Measurements from ENCODE around the gene ADAMTS17. TPM values are rescaled to one million over a fixed set of nuclear protein-coding genes. Genes with fewer than 3 reads are reported as not detected.

Gene ADAMTS17
- total RNA-seq, 1 donor from 2014 or later = 3.4 TPM

GRCh38 chr15:100285641-100286295, 56.0 kb downstream of the ADAMTS17 start:
- Mint-ChIP-seq H3K9me3 (ENCODE audit: low read depth) (peaks cover 7% of the 10 kb centered on the region), H3K27ac (ENCODE audit: unreplicated experiment) (no peak overlapping the region), H3K4me1 (ENCODE audit: low read depth) (peaks cover 10% of the 10 kb centered on the region), H3K4me3 (ENCODE audit: unreplicated experiment) (no peak overlapping the region), H3K27me3 (ENCODE audit: low read depth) (peaks cover 9% of the 10 kb centered on the region), H3K36me3 (ENCODE audit: low read depth) (peaks cover 3% of the 10 kb centered on the region)
- DNase-seq (ENCODE audit: low spot score) = no peak
- TF ChIP-seq, protein P1, sequence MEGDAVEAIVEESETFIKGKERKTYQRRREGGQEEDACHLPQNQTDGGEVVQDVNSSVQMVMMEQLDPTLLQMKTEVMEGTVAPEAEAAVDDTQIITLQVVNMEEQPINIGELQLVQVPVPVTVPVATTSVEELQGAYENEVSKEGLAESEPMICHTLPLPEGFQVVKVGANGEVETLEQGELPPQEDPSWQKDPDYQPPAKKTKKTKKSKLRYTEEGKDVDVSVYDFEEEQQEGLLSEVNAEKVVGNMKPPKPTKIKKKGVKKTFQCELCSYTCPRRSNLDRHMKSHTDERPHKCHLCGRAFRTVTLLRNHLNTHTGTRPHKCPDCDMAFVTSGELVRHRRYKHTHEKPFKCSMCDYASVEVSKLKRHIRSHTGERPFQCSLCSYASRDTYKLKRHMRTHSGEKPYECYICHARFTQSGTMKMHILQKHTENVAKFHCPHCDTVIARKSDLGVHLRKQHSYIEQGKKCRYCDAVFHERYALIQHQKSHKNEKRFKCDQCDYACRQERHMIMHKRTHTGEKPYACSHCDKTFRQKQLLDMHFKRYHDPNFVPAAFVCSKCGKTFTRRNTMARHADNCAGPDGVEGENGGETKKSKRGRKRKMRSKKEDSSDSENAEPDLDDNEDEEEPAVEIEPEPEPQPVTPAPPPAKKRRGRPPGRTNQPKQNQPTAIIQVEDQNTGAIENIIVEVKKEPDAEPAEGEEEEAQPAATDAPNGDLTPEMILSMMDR (IDR thresholded peaks at IDR 0.05) = no peak

DNA sequence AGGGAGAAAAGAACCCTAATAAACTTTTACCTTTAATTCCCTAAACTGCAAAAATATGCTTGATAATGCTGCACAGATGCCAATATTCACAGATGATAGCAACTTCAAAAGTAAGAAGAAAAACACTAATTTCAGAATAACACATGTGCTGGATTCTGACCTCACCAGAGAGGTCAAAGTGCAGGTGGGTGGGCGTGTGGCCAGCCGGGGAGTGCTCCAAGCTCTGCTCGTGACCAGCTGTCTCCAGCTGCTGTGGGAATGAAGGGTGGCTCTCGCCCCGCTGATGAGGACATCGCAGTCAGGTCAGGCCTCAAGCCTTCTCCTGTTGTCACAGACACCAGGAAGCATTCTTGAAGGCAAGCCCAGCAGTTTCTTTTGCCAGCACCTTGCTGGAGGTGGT, 57.1 kb downstream of the ADAMTS17 start:
- peaks cover 5% of the 10 kb centered on the region for H3K36me3 Mint-ChIP-seq (ENCODE audit: low read depth)
- DNase-seq (ENCODE audit: low spot score) = no peak
- H3K4me3 Mint-ChIP-seq (ENCODE audit: unreplicated experiment) = no peak overlapping the region
- peaks cover 9% of the 10 kb centered on the region for H3K27me3 Mint-ChIP-seq (ENCODE audit: low read depth)
- peaks cover 7% of the 10 kb centered on the region for H3K9me3 Mint-ChIP-seq (ENCODE audit: low read depth)
- H3K4me1 Mint-ChIP-seq (ENCODE audit: low read depth) = peaks cover 10% of the 10 kb centered on the region
- H3K27ac Mint-ChIP-seq (ENCODE audit: unreplicated experiment) = no peak overlapping the region
- TF ChIP-seq, protein P1 (IDR thresholded peaks at IDR 0.05) = no peak

GRCh38 chr15:100284191-100284590, 57.6 kb downstream of the ADAMTS17 start:
- Mint-ChIP-seq H3K27ac (ENCODE audit: unreplicated experiment) (no peak overlapping the region), H3K9me3 (ENCODE audit: low read depth) (peaks cover 7% of the 10 kb centered on the region), H3K4me3 (ENCODE audit: unreplicated experiment) (no peak overlapping the region), H3K27me3 (ENCODE audit: low read depth) (peaks cover 7% of the 10 kb centered on the region), H3K4me1 (ENCODE audit: low read depth) (peaks cover 10% of the 10 kb centered on the region), H3K36me3 (ENCODE audit: low read depth) (peaks cover 3% of the 10 kb centered on the region)
- TF ChIP-seq, protein P1 (IDR thresholded peaks at IDR 0.05) = no peak
- no peak for DNase-seq (ENCODE audit: low spot score)

DNA sequence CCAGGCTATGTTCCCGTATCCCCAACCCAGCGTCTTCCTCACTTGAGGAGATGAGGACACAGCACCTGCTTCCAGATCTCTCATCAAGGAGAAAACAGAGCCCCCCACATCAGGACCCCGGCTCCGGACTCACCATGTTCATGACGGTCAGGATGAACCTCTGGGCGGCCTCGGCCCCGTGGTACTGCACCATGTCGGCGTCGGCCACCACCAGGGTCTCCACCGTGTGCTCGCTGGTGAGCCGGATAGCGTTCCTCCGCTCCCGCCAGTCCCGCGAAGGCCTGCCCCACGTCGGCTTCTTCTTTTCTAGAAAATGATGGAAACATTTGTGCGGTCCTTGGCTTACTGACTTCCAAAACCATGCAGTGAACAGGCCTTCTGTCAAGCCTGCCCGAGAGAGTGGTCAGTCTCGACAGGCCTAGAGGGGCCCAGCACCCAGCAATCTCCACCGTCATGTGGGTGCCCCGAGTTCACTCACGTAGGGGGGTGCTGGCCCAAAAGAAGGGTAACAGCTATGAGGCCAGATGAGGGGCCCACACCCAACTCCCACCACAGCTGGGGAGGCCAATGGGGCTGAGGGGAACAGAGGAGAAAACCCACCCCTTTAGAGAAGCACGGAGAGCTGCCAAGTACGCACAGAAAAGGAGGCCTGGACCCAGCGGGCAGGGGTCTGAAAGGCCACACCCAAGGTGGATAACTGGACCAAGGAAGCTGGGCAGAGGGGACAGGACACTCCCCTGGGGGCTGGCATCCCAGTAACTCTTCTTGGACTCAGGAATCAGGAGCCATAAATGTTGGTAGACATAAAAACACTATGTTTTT, 60.5 kb downstream of the ADAMTS17 start:
- H3K4me3 Mint-ChIP-seq (ENCODE audit: unreplicated experiment) = no peak overlapping the region
- TF ChIP-seq, protein P1 (IDR thresholded peaks at IDR 0.05) = no peak
- H3K27me3 Mint-ChIP-seq (ENCODE audit: low read depth) = no peaks in the 10 kb centered on the region
- H3K27ac Mint-ChIP-seq (ENCODE audit: unreplicated experiment) = no peak overlapping the region
- no peak for DNase-seq (ENCODE audit: low spot score)
- peaks cover 3% of the 10 kb centered on the region for H3K36me3 Mint-ChIP-seq (ENCODE audit: low read depth)
- H3K9me3 Mint-ChIP-seq (ENCODE audit: low read depth) = no peaks in the 10 kb centered on the region
- H3K4me1 Mint-ChIP-seq (ENCODE audit: low read depth) = peaks cover 10% of the 10 kb centered on the region

- no peak for DNase-seq (ENCODE audit: low spot score)
- Mint-ChIP-seq H3K4me3 (ENCODE audit: unreplicated experiment) (no peak overlapping the region), H3K9me3 (ENCODE audit: low read depth) (no peaks in the 10 kb centered on the region), H3K36me3 (ENCODE audit: low read depth) (peaks cover 3% of the 10 kb centered on the region), H3K27ac (ENCODE audit: unreplicated experiment) (no peak overlapping the region), H3K4me1 (ENCODE audit: low read depth) (peaks cover 5% of the 10 kb centered on the region), H3K27me3 (ENCODE audit: low read depth) (no peaks in the 10 kb centered on the region)
- TF ChIP-seq, protein P1 (IDR thresholded peaks at IDR 0.05) = no peak
Measured at GRCh38 chr15:100279849-100280248, 61.9 kb downstream of the ADAMTS17 start.
